T47D (cell line): ENCODE data around the gene ABL1.

Source experiments
- DNase-seq, 2 experiments: peaks; one replicate each; pipeline versions ENCODE4 v3.0.0 to v3.0.0-alpha.2; 2011 to 2012; ENCODE audit warnings: low read depth in 1 of 2, low spot score in 1 of 2
- JUND ChIP-seq: IDR thresholded peaks from 2 replicates; pipeline ENCODE4 v1.6.1; 2012; ENCODE audit warnings: low read depth
- in situ Hi-C: cut with HindIII; loops from 2 replicates; pipeline ENCODE4 v1.10.0; 2016; ENCODE audit warnings: low sequenced_read_pairs, low pct_unique_long_range_greater_than_20kb

ABL1 gene

DNA sequence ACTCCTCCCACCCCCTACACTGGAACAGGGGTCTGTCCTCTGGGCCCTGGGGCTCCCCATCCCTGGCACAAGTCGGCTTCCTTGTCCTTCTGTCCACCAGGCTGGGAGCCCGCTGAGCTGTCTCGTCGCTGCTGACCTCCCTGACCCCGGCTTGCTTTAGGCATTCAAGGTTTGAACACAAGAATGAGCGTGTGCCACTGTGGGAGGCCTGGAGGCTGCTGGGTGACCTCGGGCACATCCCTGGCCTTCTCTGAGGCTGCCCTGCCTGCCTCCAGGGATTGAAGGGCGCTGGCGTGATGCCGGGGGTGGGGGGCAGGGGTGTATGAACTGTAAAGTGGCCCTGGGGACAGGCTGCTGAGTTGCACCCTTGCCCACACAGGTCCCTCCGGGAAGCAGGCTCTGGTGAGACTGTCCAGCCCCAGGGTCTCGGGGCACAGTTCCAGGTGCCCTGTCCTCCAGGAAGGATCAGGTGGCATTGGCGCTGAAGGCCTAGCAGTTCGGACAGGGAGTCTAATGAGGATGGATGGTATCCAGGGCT lies 85.8 kb downstream of the ABL1 start:
- no peak for DNase-seq
- in situ Hi-C loops = no loop called here
- no peak for TF ChIP-seq JUND

DNA sequence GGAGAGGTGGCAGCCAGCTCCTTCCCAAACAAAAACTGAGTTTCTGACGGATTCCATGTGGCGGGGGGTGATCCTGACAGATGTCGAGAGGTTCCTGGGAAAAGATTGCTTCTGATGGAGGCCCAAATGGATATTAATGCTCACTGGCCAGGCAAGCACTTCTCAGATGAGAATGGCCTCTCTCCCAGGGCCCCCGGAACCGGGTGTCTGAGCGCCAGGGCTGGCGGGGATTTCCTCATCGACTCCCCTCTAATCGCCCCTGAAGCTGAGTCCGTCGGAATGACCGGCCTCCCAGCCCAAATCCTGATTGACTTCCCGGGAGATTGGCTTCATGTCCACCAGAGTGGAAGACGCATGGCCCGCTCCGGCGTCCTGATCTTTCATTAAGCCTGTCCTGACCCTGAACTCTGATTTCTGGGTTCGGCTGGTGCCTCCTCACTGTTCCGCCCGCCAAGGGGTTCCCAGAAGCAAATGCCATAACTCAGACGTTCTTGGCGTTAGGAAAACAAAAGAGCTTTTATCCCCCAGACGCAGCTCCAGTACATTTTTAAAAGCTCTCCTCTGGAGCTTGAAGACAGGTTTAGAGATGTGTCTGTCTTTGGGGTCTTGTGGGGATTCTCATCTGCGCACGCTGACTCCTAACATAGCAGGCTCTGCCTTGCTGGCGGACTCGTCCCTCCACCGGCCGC lies 86.4 kb downstream of the ABL1 start:
- TF ChIP-seq JUND = no peak
- in situ Hi-C loops = no loop called here
- DNase-seq = no peak

DNA sequence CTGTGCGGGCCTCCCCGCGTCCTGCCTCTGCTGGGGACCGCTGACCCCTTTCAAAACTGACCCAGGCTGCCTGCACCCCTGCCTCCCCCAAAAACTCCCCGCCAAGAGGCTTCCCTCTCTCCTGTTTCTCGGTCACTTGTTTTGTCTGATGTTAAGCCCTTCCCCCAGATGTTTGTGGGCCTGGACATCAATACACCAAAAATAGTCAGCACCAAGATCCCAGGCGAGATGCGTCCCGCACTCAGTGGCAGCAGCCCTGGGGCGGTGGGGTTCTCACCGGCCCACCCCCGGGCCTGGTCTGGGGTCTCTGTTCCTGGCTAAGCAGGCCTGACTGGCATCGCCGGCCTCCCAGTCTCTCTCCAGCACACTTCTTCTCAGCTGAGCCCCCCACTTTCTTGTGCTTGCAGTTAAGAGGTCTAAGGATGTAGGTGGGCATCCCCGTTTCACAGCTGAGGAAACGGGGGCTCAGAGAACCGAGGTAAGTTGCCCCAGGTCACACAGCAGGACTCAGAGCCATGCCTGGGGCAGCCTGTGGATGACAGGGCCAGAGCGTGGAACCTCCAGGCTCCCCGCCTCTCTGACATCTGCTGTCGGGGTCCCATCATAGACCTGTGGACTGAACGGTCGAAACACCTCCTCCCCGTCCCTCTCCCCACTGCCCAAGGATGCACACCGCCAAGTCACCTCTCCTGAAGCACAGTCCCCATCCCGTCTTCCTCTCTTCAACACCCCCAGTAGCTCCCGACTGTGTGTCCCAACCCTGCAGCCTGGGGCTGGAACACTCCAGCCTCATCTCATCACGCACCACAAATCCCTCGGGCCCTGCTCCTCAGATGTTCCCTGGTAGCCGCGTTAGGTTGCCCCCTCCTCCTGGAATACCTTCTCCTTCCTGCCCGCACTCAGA lies 87.2 kb downstream of the ABL1 start:
- DNase-seq = no peak
- no peak for TF ChIP-seq JUND
- in situ Hi-C loops = no loop called here

DNA sequence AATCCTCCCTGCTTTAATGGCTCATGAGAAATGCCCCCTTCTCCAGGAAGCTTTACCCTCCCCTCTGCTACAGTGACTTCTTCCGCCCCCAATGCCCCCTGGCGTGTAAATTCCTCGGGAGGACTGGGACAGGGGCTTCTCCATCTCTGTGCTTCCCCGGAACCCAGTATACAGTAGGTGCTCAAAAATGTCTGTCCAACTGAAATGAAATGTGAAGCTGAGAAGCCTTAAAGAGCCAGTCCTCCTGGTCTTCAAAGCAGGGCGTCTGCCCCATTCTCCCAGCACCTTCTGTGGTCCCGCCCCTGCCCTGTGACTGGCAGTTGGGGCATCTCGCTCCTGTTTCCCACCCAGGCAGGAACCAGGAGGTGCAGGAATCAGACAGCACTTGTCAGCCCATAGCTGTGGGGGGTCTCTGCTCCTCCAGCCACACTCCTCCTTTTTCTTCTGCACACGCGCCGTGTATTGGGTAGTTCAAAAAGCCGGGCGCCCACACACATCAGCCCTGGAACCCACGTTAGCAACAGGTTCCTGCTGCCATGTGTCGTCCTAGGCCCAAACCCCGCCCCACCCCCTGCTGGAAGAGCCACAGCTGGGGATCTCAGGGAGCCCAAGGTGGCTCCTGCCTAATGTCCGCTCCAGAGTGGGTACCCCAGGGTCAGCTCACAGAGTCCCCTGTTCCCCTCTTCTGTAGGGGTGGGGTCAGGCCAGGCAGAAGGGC lies 88.0 kb downstream of the ABL1 start:
- TF ChIP-seq JUND = no peak
- DNase-seq = no peak
- in situ Hi-C loops = no loop called here

DNA sequence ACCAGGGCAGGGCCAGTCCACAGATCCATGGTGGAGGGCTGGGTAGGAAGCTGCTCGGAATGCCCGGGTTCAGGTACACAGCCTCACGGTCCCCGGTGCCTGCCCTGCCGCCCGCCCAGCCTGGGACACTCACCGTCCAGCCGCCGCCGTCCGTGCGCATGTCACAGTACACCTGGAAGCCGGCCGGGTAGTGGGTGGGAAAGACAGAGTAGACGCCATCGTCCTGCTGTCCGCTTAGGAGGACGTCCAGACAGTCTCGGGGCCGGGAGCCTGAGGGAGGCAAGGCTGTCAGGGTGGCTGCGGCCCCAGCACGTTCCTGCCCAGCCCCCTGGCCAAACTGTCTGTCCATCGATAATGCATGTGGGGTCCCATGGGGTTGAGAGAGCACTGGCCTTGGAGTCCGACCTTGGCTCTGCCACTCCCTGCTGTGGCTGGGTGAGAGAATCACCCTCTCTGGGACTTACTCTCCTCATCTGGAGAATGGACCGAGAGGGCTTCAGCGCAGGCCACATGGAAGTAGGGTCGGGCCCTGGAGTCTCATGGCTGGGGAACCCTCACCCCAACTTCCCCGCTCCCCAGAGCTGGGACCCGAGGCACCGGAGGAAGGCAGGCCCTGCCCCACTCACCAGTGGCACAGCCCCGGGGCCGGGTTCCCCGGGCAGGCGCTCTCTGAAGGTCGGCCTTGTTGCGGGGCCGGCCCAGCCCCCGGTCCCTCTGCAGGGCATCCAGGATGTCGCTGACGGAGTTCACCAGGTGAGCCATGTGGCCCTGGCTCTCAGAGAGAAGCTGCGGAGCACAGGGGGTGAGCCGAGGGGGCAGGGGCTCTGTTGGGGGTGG lies 88.8 kb downstream of the ABL1 start:
- in situ Hi-C loops = no loop called here
- no peak for TF ChIP-seq JUND
- no peak for DNase-seq

DNA sequence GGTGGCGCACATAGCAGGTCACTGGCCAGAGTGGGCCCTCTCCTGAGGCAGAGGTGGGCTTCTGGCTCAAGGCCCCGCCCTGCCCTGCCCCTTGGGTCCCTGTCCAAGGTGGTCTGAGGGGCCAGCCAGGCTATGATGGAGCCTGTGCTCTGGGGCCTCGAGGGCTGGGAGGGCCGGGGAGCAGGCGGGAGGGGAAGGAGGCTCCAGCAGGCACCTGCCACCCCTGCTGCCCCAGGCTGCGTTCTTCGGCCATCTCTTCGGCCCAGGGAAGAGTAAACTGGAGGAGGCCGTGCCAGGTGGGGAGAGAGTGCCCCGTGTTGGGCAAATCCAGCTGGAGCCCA lies 89.4 kb downstream of the ABL1 start:
- in situ Hi-C loops = no loop called here
- no peak for TF ChIP-seq JUND
- no peak for DNase-seq

DNA sequence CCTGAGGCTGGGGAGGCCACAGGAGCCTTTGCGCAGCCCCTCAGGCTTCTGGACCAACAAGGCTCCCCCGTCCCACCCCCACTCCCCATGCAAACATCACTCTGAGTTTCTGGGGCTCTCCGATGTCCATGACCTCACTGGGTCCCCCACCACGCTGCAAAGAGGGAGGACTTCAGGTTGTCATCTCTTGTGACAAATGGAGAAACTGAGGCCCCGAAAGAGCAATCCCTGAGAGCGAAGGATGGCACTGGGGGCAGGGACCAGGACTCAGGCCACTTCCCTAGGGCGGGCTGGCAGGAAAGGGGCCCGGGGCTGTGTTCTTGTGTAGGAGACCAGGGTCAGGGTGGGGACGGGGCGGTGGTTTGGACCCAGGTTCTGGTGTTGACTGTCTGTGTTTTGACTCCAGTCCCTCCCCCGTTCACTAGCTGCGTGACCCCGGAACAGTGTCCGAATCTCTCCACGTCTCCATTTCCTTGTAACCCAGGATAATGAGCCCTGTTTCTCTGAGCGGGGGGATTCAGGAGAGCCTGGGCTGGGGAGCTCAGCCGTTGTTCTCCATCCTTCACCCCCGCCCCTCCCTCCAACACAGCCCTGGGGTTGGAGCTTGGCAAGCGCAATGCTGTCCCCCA lies 90.1 kb downstream of the ABL1 start:
- in situ Hi-C loops = no loop called here
- no peak for DNase-seq
- TF ChIP-seq JUND = no peak

DNA sequence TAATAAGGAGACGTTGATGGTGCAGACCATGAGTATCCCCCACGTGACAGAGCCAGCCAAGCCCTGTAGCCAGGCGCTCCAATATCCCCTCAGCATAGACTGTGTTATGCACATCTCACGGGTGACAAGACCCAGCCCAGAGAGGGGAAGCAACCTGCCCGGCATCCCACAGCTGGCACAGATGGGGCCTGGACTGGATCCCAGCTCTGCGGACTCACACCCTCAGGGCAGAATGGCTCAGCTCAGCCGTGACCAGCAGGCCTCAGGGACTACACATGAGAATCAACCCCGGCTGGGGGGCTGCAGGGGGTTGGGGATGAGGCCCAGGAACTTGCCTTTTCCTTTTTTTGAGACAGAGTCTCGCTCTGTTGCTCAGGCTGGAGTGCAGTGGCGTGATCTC lies 92.3 kb downstream of the ABL1 start:
- in situ Hi-C loops = no loop called here
- no peak for DNase-seq
- TF ChIP-seq JUND = no peak

DNA sequence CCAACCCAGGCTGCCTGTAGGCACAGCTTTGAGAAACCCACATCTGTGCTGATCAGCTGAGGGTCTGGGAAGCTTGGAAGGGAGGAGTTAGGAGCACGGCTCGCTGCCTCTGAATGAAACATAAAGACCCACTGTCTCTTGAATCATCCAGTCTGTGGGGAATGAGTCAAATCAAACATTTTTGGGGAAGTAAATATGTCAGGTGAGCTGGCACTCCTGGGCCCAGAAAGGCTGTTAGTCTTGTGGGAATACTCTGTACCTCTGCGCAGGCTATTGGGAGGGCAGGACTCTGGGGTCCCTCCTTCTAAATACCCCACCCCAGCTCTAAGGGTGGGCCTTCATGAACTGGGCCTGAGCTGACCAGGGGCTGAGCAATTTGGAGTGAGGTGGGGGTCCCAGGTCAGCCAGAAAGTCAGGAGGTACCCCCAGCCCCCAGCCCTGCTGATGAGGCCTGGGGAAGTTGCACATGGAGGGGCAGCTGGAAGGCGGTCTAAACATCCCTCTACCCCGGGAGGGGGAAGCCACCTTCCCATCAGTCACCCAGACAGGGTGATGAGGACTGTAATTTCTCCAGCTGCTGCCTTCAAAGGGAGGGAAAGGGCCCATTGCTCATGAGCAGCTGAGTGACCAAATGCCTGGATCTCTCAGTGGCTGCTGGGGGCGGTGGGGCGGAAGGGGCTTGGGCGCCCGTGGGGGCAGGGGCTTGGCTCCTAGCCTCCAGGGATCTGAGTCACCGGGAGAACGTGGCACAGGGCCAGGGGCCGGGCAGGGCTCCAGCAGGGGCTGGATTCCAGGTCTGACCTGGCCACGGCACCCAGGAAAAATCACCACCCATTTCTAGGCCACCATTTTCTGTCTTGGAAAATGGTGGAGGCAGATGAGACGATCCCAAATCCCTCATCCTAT lies 93.2 kb downstream of the ABL1 start:
- in situ Hi-C loops = no loop called here
- no peak for TF ChIP-seq JUND
- DNase-seq = no peak

DNA sequence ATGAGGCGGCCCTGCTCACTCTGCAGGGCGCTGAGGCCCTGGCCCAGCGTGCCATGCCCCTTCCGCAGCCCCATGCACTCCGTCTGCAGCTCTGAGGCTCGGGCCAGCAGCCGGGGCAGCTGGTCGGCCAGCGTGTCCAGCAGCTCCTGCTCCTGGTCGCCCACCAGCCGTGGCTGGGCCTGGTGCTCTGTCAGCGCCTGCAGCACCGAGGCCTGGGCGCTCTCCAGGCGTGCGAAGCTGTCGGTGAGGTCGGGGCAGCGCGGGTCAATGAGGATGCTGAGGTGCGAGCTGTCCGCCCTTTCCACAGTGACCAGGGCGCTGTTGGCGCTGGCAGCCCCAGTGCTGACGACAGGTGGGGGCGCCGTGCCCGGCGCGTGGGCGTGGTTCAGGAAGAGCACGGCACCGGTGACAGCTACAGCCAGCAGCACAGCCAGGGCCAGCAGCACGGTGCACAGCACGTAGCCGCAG lies 94.6 kb downstream of the ABL1 start:
- no peak for TF ChIP-seq JUND
- DNase-seq = no peak
- in situ Hi-C loops = no loop called here
